ENCODE measurements around the gene KCNJ14. TPM values are rescaled to one million over a fixed set of nuclear protein-coding genes. Genes with fewer than 3 reads are reported as not detected.

KCNJ14 gene
- total and polyA plus RNA-seq, 2 of the 4 experiments (the other 2 are of a cell fraction), result 0.18 to 0.39 TPM

DNA sequence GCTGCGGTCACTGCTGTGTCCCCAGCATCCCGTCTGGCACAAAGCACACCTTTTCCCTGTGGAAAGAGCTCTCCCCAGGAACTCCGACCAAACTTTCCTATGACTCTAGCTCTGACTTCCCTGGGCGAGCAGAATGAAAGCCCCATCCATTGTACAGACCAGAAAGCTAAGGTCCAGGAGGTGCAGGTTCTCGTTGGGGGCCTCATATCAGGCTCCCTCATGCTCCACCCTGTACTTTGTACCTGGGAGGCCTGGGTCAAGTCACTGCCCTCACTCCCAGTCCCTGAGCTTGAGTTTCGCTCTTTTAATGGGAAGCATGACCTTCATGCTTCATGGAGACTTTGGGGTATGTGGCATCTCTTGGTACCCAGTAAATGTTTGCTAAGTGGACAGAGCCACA is 32.2 kb downstream of the KCNJ14 start:
- Histone ChIP-seq H2BK20ac (ENCODE audit: low read depth, low read length) (peak overlapping the region; percentile 62), H2AK5ac (ENCODE audit: low read depth, low read length) (peak overlapping the region; percentile 37), H2BK120ac (ENCODE audit: low read depth, low read length) (peak overlapping the region; percentile 72), H3K9me1 (ENCODE audit: insufficient read depth, low read length) (peaks cover 14% of the 10 kb centered on the region), H2BK15ac (ENCODE audit: low read depth, low read length) (no peak overlapping the region), H4K20me1 (ENCODE audit: insufficient read depth, low read length) (no peaks in the 10 kb centered on the region), H3K4me1 (ENCODE audit: control insufficient read depth, insufficient read depth, low read length) (peaks cover 13% of the 10 kb centered on the region), H3K9me3 (ENCODE audit: control insufficient read depth, insufficient read depth, low read length) (no peaks in the 10 kb centered on the region), H3K14ac (replicated peaks; ENCODE audit: low read depth, low read length) (peak overlapping the region; percentile 76), H3K4me3 (ENCODE audit: insufficient read depth, low read depth, low read length) (no peak overlapping the region), H4K5ac (ENCODE audit: low read depth, low read length) (no peak overlapping the region), H4K8ac (ENCODE audit: low read depth in 2 of 2, low read length in 2 of 2) (0 out of 4 replicates have a peak overlapping the region, but pooled peaks of 1 of the 2 experiments have one; percentile 2), H3K56ac (ENCODE audit: extremely low read depth, insufficient read depth, low read length) (no peak overlapping the region), H2BK5ac (ENCODE audit: low read depth, low read length, poor library complexity, severe bottlenecking) (peak overlapping the region; percentile 37), H3K79me1 (ENCODE audit: low read depth in 1 of 2, low read length in 2 of 2) (peaks cover 0 to 3% of the 10 kb centered on the region in 2 experiments; a peak in 1 of 4 replicates), H3K9ac (ENCODE audit: low read depth, low read length) (no peak overlapping the region), H3K23ac (ENCODE audit: low read depth, low read length) (peak overlapping the region; percentile 31), H2AFZ (replicated peaks; ENCODE audit: low read length, poor library complexity) (peak overlapping the region; percentile 79), H2AK9ac (replicated peaks; ENCODE audit: low read depth, low read length, poor library complexity) (peak overlapping the region; percentile 89), H3K4ac (ENCODE audit: low read depth, low read length) (peak overlapping the region; percentile 66), H3K4me2 (ENCODE audit: low read depth, low read length) (peak overlapping the region; percentile 0; the same call in 1 of the 2 replicates), H3K36me3 (ENCODE audit: control insufficient read depth, insufficient read depth, low read length) (no peaks in the 10 kb centered on the region), H3K18ac (ENCODE audit: low read depth, low read length) (no peak overlapping the region), H3K27me3 (ENCODE audit: control insufficient read depth, insufficient read depth, low read length) (no peaks in the 10 kb centered on the region; the same call in 1 of the 2 replicates), H3K27ac (ENCODE audit: insufficient read depth, low read length) (no peak overlapping the region), H4K91ac (ENCODE audit: insufficient read depth, low read depth, low read length) (peak overlapping the region; percentile 11; the same call in 1 of the 2 replicates)
- WGBS, 2 experiments (ENCODE audit: extremely low coverage in 2 of 2, insufficient read length in 1 of 2), result 100% methylated on average over 2 of the region's 6 CpGs; no CpG with 5 or more reads in 1 of the 2 experiments
- no TSS peak for BruUV-seq (replicated peaks)
- ATAC-seq (ENCODE audit: low read depth) (no peak; the same call in 1 of the 2 replicates), DNase-seq (no peak)
- dilution Hi-C loops (cut with HindIII; ENCODE audit: low sequenced_read_pairs, unreplicated experiment), result no loop called here
- TF ChIP-seq RFX5 (IDR thresholded peaks at IDR 0.05; ENCODE audit: low read depth, low read length) (no peak), SMC3 (IDR thresholded peaks at IDR 0.05; ENCODE audit: low read depth, low read length) (no peak), BHLHE40 (IDR thresholded peaks at IDR 0.05; ENCODE audit: low read depth, low read length) (no peak), MAFK (IDR thresholded peaks at IDR 0.05; ENCODE audit: low read depth, low read length) (no peak), RCOR1 (IDR thresholded peaks at IDR 0.05; ENCODE audit: insufficient replicate concordance, low read length) (no peak)
- CTCF ChIA-PET, result interaction anchor here (0.6 to 4.4 kb wide), 5 partner anchors 54 to 130 kb away, joined by 3 to 35 read pairs (median 4); partner anchors contain the start of gene KDELR1
- intact Hi-C loops (cut with micrococcal nuclease), result no loop called here
- POLR2A ChIA-PET (ENCODE audit: unreplicated experiment), result no interaction called here
- in situ Hi-C loops (cut with MboI; ENCODE audit: low sequenced_read_pairs), result no loop called here

Measured in IMR-90 (cell line).